GM21367 (cell line): Measurements from ENCODE around the gene TAC1.
"Not testable (repeated sequence)": the region's sequence is repeated elsewhere in the genome, so short reads cannot be mapped to it uniquely, and the experiment has no call there.

Experiments used
- ATAC-seq: cut with Tn5 transposase; IDR thresholded peaks from one replicate; pipeline ENCODE4 v1.9.1; 2021; ENCODE audit not compliant: unreplicated experiment

The TAC1 gene

GRCh38 chr7:97731736-97732564 lies at the start of gene TAC1:
TAC1 (plus strand) TSS chr7:97732086; CDS start chr7:97732613, 527 bp downstream.
- ATAC-seq = no peak

GRCh38 chr7:97685952-97686351 lies 45.9 kb upstream of the TAC1 start:
- ATAC-seq = no peak

GRCh38 chr7:97693586-97693985 lies 38.3 kb upstream of the TAC1 start:
- no peak for ATAC-seq

GRCh38 chr7:97694355-97694754 lies 37.5 kb upstream of the TAC1 start:
- ATAC-seq = no peak

GRCh38 chr7:97697396-97697795 lies 34.5 kb upstream of the TAC1 start:
- no peak for ATAC-seq

GRCh38 chr7:97722386-97722785 lies 9.5 kb upstream of the TAC1 start:
- no peak for ATAC-seq

GRCh38 chr7:97732565-97733275 lies 834 bp downstream of the TAC1 start:
- no peak for ATAC-seq

GRCh38 chr7:97733276-97734161 lies 1.6 kb downstream of the TAC1 start:
- no peak for ATAC-seq

- ATAC-seq = no peak
These were observed 2.4 kb downstream of the TAC1 start for GRCh38 chr7:97734255-97734654.

GRCh38 chr7:97735075-97735474 lies 3.2 kb downstream of the TAC1 start:
- ATAC-seq = no peak

GRCh38 chr7:97748482-97748881 lies 16.6 kb downstream of the TAC1 start:
- no peak for ATAC-seq

- no peak for ATAC-seq
These were observed 19.7 kb downstream of the TAC1 start for GRCh38 chr7:97751566-97751965.

- no peak for ATAC-seq
These were observed 20.3 kb downstream of the TAC1 start for GRCh38 chr7:97752215-97752614.

GRCh38 chr7:97757824-97758223 lies 25.9 kb downstream of the TAC1 start:
- no peak for ATAC-seq

- ATAC-seq = no peak
These were observed 39.0 kb downstream of the TAC1 start for GRCh38 chr7:97770850-97771249.

- no peak for ATAC-seq
These were observed 39.7 kb downstream of the TAC1 start for GRCh38 chr7:97771576-97771975.

GRCh38 chr7:97772045-97772901 lies 40.4 kb downstream of the TAC1 start:
- ATAC-seq = no peak

GRCh38 chr7:97786398-97786797 lies 54.5 kb downstream of the TAC1 start:
- ATAC-seq = not testable (repeated sequence)
